Neural progenitor cell (in vitro differentiated cells): ENCODE results near the gene GSG1L. TPM values are rescaled to one million over a fixed set of nuclear protein-coding genes. Genes with fewer than 3 reads are reported as not detected.

Experiments
- DNase-seq: peaks from one replicate; pipeline ENCODE4 v3.0.0-alpha.2; 2016; ENCODE audit warnings: low spot score
- H2AFZ ChIP-seq: fragments of 200-600 bp; sonication (generic); replicated peaks from 2 replicates; pipeline ENCODE4 v1.6.1; 2016; ENCODE audit warnings: antibody characterized with exemption
- H3F3A ChIP-seq: fragments of 200-600 bp; sonication (generic); 2 replicates; pipeline ENCODE4 v1.6.1; 2016; ENCODE audit warnings: antibody characterized with exemption, low read depth
- H3K27ac ChIP-seq: fragments of 200-600 bp; sonication (generic); 2 replicates; pipeline ENCODE4 v1.5.1; 2016; ENCODE audit warnings: mild to moderate bottlenecking
- H3K27me3 ChIP-seq: fragments of 200-600 bp; sonication (generic); 2 replicates; pipeline ENCODE4 v1.6.1; 2016; ENCODE audit warnings: mild to moderate bottlenecking, moderate library complexity
- H3K36me3 ChIP-seq: fragments of 200-600 bp; sonication (generic); 2 replicates; pipeline ENCODE4 v1.5.1; 2016
- H3K4me1 ChIP-seq: fragments of 200-600 bp; sonication (generic); 2 replicates; pipeline ENCODE4 v1.6.1; 2016; ENCODE audit warnings: mixed run types
- H3K4me2 ChIP-seq: fragments of 200-600 bp; sonication (generic); 2 replicates; pipeline ENCODE4 v1.6.1; 2016
- H3K4me3 ChIP-seq: fragments of 200-600 bp; sonication (generic); 2 replicates; pipeline ENCODE4 v1.5.1; 2016
- H3K79me2 ChIP-seq: fragments of 200-600 bp; sonication (generic); 2 replicates; pipeline ENCODE4 v1.6.1; 2016; ENCODE audit warnings: low read depth
- H3K9ac ChIP-seq: fragments of 200-600 bp; sonication (generic); 2 replicates; pipeline ENCODE4 v1.6.1; 2016
- H3K9me3 ChIP-seq: fragments of 200-600 bp; sonication (generic); 2 replicates; pipeline ENCODE4 v1.5.1; 2016; ENCODE audit warnings: low read depth
- H4K20me1 ChIP-seq: fragments of 200-600 bp; sonication (generic); 2 replicates; pipeline ENCODE4 v1.6.1; 2016; ENCODE audit warnings: low read depth
- H3K27ac Mint-ChIP-seq: 3 replicates; pipeline ENCODE4 v1.8.0; 2021; ENCODE audit warnings: mixed read lengths
- H3K27me3 Mint-ChIP-seq: 2 replicates; pipeline ENCODE4 v1.8.0; 2022; ENCODE audit warnings: low read depth, mild to moderate bottlenecking, inconsistent platforms, moderate library complexity, mixed read lengths; ENCODE audit not compliant: insufficient read depth
- H3K36me3 Mint-ChIP-seq: 3 replicates; pipeline ENCODE4 v1.8.0; 2021; ENCODE audit warnings: mixed read lengths
- H3K4me1 Mint-ChIP-seq: 3 replicates; pipeline ENCODE4 v1.8.0; 2021; ENCODE audit warnings: mixed read lengths
- H3K4me3 Mint-ChIP-seq: 3 replicates; pipeline ENCODE4 v1.8.0; 2021; ENCODE audit warnings: mild to moderate bottlenecking, moderate library complexity, mixed read lengths
- H3K9me3 Mint-ChIP-seq: 3 replicates; pipeline ENCODE4 v1.8.0; 2020; ENCODE audit warnings: mixed read lengths
- CTCF ChIP-seq: fragments of 200-600 bp; sonication (generic); IDR thresholded peaks from 2 replicates; pipeline ENCODE4 v1.5.1; 2017; ENCODE audit warnings: antibody characterized with exemption, mild to moderate bottlenecking
- EZH2 ChIP-seq: fragments of 200-600 bp; sonication (generic); IDR thresholded peaks from 2 replicates; pipeline ENCODE4 v1.6.1; 2017; ENCODE audit warnings: antibody characterized with exemption, mild to moderate bottlenecking, moderate library complexity
- EZH2phosphoT487 ChIP-seq: fragments of 200-600 bp; sonication (generic); IDR thresholded peaks from 2 replicates; pipeline ENCODE4 v1.6.1; 2017; ENCODE audit warnings: antibody characterized with exemption
- total RNA-seq: library from RNA; depleted of rRNA; stranded (reverse); fragments of >200 nt; gene quantifications from 2 replicates; pipeline ENCODE4 v1.2.3, GENCODE V29; 2015; ENCODE audit warnings: low replicate concordance

GSG1L gene
- total RNA-seq, 1 donor from 2014 or later: not detected

- peaks cover 4% of the 10 kb centered on the region for H3K4me1 Mint-ChIP-seq
- H3K9me3 ChIP-seq: no peaks in the 10 kb centered on the region
- H3K9me3 Mint-ChIP-seq: peaks cover 9% of the 10 kb centered on the region
- no peaks in the 10 kb centered on the region for H3K36me3 ChIP-seq
- no peaks in the 10 kb centered on the region for H3K4me1 ChIP-seq
- H3K27ac ChIP-seq: no peak overlapping the region
- no peak overlapping the region for H3K4me3 ChIP-seq
- no peak for DNase-seq
- no peak overlapping the region for H3K9ac ChIP-seq
- H3K27me3 Mint-ChIP-seq: peaks cover 5% of the 10 kb centered on the region
- no peak overlapping the region for H2AFZ ChIP-seq
- H3K4me2 ChIP-seq: no peak overlapping the region
- no peaks in the 10 kb centered on the region for H3F3A ChIP-seq
- no peak overlapping the region for H3K27ac Mint-ChIP-seq
- no peaks in the 10 kb centered on the region for H3K27me3 ChIP-seq
- H3K36me3 Mint-ChIP-seq: no peaks in the 10 kb centered on the region
- no peaks in the 10 kb centered on the region for H3K79me2 ChIP-seq
- no peak for TF ChIP-seq CTCF
- no peak for TF ChIP-seq EZH2
- TF ChIP-seq EZH2phosphoT487: no peak
- H3K4me3 Mint-ChIP-seq: no peak overlapping the region
- no peaks in the 10 kb centered on the region for H4K20me1 ChIP-seq
Observed at GRCh38 chr16:27901956-27902355, 161.6 kb downstream of the GSG1L start.

GRCh38 chr16:27899736-27900135 is 163.8 kb downstream of the GSG1L start:
- TF ChIP-seq CTCF (no peak), EZH2phosphoT487 (no peak)
- no peaks in the 10 kb centered on the region for H3F3A ChIP-seq
- no peaks in the 10 kb centered on the region for H4K20me1 ChIP-seq
- Mint-ChIP-seq H3K4me1 (peaks cover 4% of the 10 kb centered on the region), H3K27me3 (peaks cover 2% of the 10 kb centered on the region), H3K4me3 (no peak overlapping the region), H3K9me3 (peaks cover 10% of the 10 kb centered on the region), H3K36me3 (no peaks in the 10 kb centered on the region), H3K27ac (no peak overlapping the region)
- no peaks in the 10 kb centered on the region for H3K79me2 ChIP-seq
- DNase-seq: no peak
- no peak overlapping the region for H3K27ac ChIP-seq
- H3K9me3 ChIP-seq: no peaks in the 10 kb centered on the region
- H2AFZ ChIP-seq: no peak overlapping the region
- no peak overlapping the region for H3K4me3 ChIP-seq
- H3K27me3 ChIP-seq: peaks cover 8% of the 10 kb centered on the region
- no peaks in the 10 kb centered on the region for H3K36me3 ChIP-seq
- no peak overlapping the region for H3K9ac ChIP-seq
- no peak overlapping the region for H3K4me2 ChIP-seq
- H3K4me1 ChIP-seq: no peaks in the 10 kb centered on the region

GRCh38 chr16:27894386-27894785 is 169.1 kb downstream of the GSG1L start:
- no peaks in the 10 kb centered on the region for H3K9me3 ChIP-seq
- Mint-ChIP-seq H3K4me3 (no peak overlapping the region), H3K27ac (no peak overlapping the region)

More at GRCh38 chr16:27894386-27894785, 169.1 kb downstream of the GSG1L start:
- Histone ChIP-seq H3K79me2 (no peaks in the 10 kb centered on the region), H3K4me2 (no peak overlapping the region), H4K20me1 (no peaks in the 10 kb centered on the region), H3K9ac (no peak overlapping the region), H3K27ac (no peak overlapping the region), H3F3A (no peaks in the 10 kb centered on the region), H3K4me1 (no peaks in the 10 kb centered on the region), H2AFZ (no peak overlapping the region), H3K36me3 (no peaks in the 10 kb centered on the region), H3K4me3 (no peak overlapping the region), H3K27me3 (peaks cover 13% of the 10 kb centered on the region)
- H3K9me3 Mint-ChIP-seq: peaks cover 10% of the 10 kb centered on the region
- peaks cover 10% of the 10 kb centered on the region for H3K27me3 Mint-ChIP-seq
- no peak for DNase-seq
- TF ChIP-seq EZH2phosphoT487: no peak
- no peak for TF ChIP-seq EZH2
- no peak for TF ChIP-seq CTCF
- peaks cover 14% of the 10 kb centered on the region for H3K4me1 Mint-ChIP-seq
- H3K36me3 Mint-ChIP-seq: no peaks in the 10 kb centered on the region
